HL-60 (cell line): ENCODE results near the gene TTK.

Experiments
- DNase-seq, 2 experiments: peaks; one replicate each; pipeline ENCODE4 v3.0.0-alpha.2; 2010 to 2020; ENCODE audit warnings: low read depth in 1 of 2, low spot score in 1 of 2
- H3K27ac ChIP-seq: fragments of 250-450 bp; sonication (Bioruptor Pico); replicated peaks from 2 replicates; pipeline ENCODE4 v1.5.1; 2020; ENCODE audit warnings: mild to moderate bottlenecking, moderate library complexity
- H3K27me3 ChIP-seq: fragments of 250-450 bp; sonication (Bioruptor Pico); 2 replicates; pipeline ENCODE4 v1.5.1; 2021; ENCODE audit warnings: mild to moderate bottlenecking, moderate library complexity; ENCODE audit not compliant: insufficient read depth, poor library complexity, severe bottlenecking
- H3K4me3 ChIP-seq: replicated peaks from 2 replicates; pipeline ENCODE4 v1.5.1; 2011; ENCODE audit warnings: mild to moderate bottlenecking, control low read depth, low read length; ENCODE audit not compliant: insufficient read depth
- CTCF ChIP-seq: IDR thresholded peaks from one replicate; pipeline ENCODE4 v1.5.1; 2011; ENCODE audit warnings: low read length, control low read depth, inconsistent platforms; ENCODE audit not compliant: insufficient read depth
- GABPA ChIP-seq: IDR thresholded peaks from 2 replicates; pipeline ENCODE4 v1.6.1; 2012; ENCODE audit warnings: low read depth
- POLR2AphosphoS5 ChIP-seq: IDR thresholded peaks from 2 replicates; pipeline ENCODE4 v1.6.1; 2012; ENCODE audit warnings: low read depth
- REST ChIP-seq: IDR thresholded peaks from 2 replicates; pipeline ENCODE4 v1.6.1; 2012; ENCODE audit warnings: low read depth; ENCODE audit not compliant: insufficient replicate concordance
- SPI1 ChIP-seq: IDR thresholded peaks from 2 replicates; pipeline ENCODE4 v1.6.1; 2012; ENCODE audit warnings: low read depth, mild to moderate bottlenecking, borderline replicate concordance

Gene TTK

GRCh38 chr6:80010288-80010687 is 5.8 kb downstream of the TTK start:
- no peaks in the 10 kb centered on the region for H3K27me3 ChIP-seq
- H3K4me3 ChIP-seq: no peak overlapping the region
- H3K27ac ChIP-seq: no peak overlapping the region
- no peak for TF ChIP-seq GABPA
- no peak for TF ChIP-seq POLR2AphosphoS5
- no peak for TF ChIP-seq REST
- TF ChIP-seq CTCF: no peak
- TF ChIP-seq SPI1: no peak
- no peak for DNase-seq

- TF ChIP-seq REST: no peak
- no peak for TF ChIP-seq POLR2AphosphoS5
- no peak for TF ChIP-seq SPI1
- no peak for TF ChIP-seq GABPA
- no peak for TF ChIP-seq CTCF
- Histone ChIP-seq H3K27me3 (no peaks in the 10 kb centered on the region), H3K4me3 (no peak overlapping the region), H3K27ac (no peak overlapping the region)
- no peak for DNase-seq
Observed at GRCh38 chr6:80015839-80016435, 11.5 kb downstream of the TTK start.

GRCh38 chr6:80020381-80021120 is 16.1 kb downstream of the TTK start:
- no peak for DNase-seq
- TF ChIP-seq GABPA: no peak
- TF ChIP-seq SPI1: no peak
- no peak for TF ChIP-seq CTCF
- TF ChIP-seq POLR2AphosphoS5: no peak
- TF ChIP-seq REST: no peak
- H3K4me3 ChIP-seq: no peak overlapping the region
- H3K27ac ChIP-seq: no peak overlapping the region
- no peaks in the 10 kb centered on the region for H3K27me3 ChIP-seq
